ENCODE measurements around the gene AP4E1.
"Not testable (repeated sequence)": the region's sequence is repeated elsewhere in the genome, so short reads cannot be mapped to it uniquely, and the experiment has no call there.

Gene AP4E1

DNA sequence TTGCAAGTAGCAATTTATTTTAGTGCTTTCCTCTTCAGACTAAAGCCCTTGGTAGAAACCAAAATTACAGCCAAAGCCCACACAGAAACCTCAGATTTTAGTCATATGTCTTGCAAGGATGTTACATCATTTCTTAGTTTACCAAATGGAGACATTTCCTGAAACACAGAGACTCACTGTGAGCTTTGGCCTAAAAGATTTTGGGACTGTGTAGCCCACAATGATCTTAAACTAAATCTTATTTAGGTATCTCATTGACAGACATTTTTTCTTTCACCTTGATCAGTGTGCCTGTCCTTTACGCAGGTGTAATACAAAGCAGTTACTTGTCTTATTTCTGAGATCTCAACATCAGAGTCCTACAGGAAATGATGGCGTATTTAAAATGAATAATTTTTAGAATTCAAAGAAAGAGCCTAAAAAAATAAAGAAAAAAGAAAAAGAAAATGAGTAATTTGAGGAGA lies 27.8 kb upstream of the AP4E1 start:
- Mint-ChIP-seq H3K9me3 (no peaks in the 10 kb centered on the region), H3K27me3 (no peaks in the 10 kb centered on the region), H3K27ac (peak overlapping the region; percentile 77), H3K4me1 (ENCODE audit: low read depth) (peaks cover 72% of the 10 kb centered on the region), H3K4me3 (no peak overlapping the region), H3K36me3 (ENCODE audit: low read depth) (no peaks in the 10 kb centered on the region)
- intact Hi-C loops (cut with micrococcal nuclease), result loop anchor here (10.0 kb wide), 1 partner anchor 526 kb away; the partner anchor contains the start of gene GABPB1

DNA sequence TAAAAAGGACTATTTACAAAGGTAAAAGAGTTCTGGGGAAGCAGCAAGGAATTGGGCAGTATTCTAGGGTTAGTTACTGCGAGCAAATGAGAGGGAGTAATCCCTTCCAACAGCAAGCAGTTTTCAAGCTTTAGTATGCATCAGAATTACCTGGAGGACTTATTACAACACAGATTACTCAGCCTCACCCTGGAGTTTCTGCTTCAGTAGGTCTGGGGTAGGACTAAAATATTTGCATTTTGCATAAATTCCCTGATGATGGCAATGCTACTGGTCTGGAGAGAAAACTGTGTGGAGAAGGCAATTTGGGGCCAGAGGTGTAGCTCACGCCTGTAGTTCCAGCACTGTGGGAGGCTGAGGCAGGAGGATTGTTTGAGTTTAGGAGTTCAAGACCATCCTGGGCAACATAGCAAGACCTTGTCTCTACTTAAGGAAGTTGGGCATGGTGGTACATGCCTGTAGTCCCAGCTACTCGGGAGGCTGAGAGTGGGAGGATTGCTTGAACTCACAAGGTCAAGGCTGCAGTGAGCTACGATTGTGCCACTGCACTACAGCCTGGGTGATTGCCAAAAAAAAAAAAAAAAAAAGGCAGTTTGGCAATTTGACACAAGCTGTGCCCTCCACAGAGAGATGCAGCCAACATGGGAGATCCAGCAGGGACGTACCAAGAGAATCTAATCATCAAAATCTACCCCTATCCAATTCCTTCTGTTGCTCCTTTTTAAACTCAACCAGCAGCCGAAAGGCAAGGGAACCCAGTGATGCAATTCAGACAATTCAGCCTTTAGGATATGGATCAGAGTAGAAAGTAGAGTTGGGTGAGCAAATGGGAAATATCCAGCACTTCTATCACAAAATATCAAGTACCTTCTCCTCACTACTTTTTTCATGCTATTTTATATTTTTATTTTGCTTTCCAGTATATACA lies 27.1 kb upstream of the AP4E1 start:
- no peak overlapping the region for H3K4me3 Mint-ChIP-seq
- H3K27ac Mint-ChIP-seq, result peak overlapping the region; percentile 77
- H3K4me1 Mint-ChIP-seq (ENCODE audit: low read depth), result peaks cover 75% of the 10 kb centered on the region

DNA sequence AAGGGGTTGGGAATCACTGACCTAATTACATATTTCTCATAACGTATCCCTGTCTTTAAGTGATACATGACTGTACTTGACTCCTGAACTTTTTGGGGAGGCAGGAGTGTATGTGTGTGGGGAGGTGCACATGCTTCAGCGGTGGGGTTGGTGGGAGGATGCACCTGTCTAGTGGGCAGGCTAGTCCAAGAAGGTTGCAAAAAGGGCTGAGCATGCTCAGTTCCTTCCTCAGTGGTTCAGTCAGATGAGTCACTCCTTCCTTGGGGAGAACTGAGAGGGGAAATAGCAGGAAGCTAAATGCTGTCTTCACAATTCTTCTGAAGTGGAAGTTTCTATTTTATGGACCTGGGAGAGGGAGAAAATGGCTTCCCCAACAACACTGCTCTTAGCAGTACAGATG lies 24.6 kb upstream of the AP4E1 start:
- Mint-ChIP-seq H3K36me3 (ENCODE audit: low read depth) (no peaks in the 10 kb centered on the region), H3K4me3 (no peak overlapping the region), H3K9me3 (no peaks in the 10 kb centered on the region), H3K27me3 (no peaks in the 10 kb centered on the region), H3K4me1 (ENCODE audit: low read depth) (peaks cover 53% of the 10 kb centered on the region), H3K27ac (peak overlapping the region; percentile 95)
- intact Hi-C loops (cut with micrococcal nuclease), result loop anchor here (10.0 kb wide), 1 partner anchor 529 kb away; the partner anchor contains the start of gene GABPB1

More for the DNA sequence above, 27.1 kb upstream of the AP4E1 start:
- intact Hi-C loops (cut with micrococcal nuclease), result loop anchor here (10.0 kb wide), 1 partner anchor 527 kb away; the partner anchor contains the start of gene GABPB1
- Mint-ChIP-seq H3K27me3 (no peaks in the 10 kb centered on the region), H3K9me3 (no peaks in the 10 kb centered on the region), H3K36me3 (ENCODE audit: low read depth) (no peaks in the 10 kb centered on the region)

DNA sequence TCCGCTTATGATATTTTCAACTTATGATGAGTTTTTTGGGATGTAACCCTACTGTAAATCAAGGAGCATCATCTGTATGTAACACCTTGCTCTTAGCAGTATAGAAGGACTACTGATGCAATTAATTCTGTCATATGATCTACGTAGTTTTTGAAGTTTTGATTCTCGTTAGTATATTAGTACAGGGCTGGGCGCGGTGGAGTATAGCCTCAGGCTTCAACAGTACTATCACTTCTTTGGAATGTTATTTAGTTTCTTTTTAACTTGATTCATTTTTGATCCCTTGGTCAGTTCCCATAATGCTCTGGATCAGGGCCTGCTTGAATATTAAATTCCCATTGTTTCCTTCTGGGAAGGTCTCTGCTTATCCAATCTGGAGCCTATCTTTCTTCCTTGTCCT lies 23.9 kb upstream of the AP4E1 start:
- peak overlapping the region; percentile 95 for H3K27ac Mint-ChIP-seq
- H3K36me3 Mint-ChIP-seq (ENCODE audit: low read depth), result no peaks in the 10 kb centered on the region
- H3K27me3 Mint-ChIP-seq, result no peaks in the 10 kb centered on the region
- intact Hi-C loops (cut with micrococcal nuclease), result loop anchor here (10.0 kb wide), 1 partner anchor 530 kb away; the partner anchor contains the start of gene GABPB1
- H3K4me3 Mint-ChIP-seq, result no peak overlapping the region
- H3K4me1 Mint-ChIP-seq (ENCODE audit: low read depth), result peaks cover 46% of the 10 kb centered on the region
- H3K9me3 Mint-ChIP-seq, result no peaks in the 10 kb centered on the region

DNA sequence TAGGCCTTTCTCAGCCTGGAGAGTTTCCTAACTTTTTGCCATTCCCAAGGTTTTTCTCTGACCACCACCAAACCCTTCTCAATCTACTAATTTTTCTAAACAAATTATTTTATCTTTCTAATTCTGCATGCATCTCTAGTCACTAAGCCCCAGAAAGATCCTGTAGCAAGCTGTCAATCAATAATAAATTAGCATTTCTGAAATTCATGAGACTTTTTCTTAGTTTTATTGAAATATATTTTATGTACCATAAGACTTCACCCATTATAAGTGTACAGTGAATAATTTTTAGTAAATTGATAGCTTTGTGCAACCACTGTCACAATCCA lies 22.4 kb upstream of the AP4E1 start:
- Mint-ChIP-seq H3K27me3 (no peaks in the 10 kb centered on the region), H3K27ac (peak overlapping the region; percentile 95), H3K36me3 (ENCODE audit: low read depth) (no peaks in the 10 kb centered on the region), H3K9me3 (peaks cover 12% of the 10 kb centered on the region), H3K4me1 (ENCODE audit: low read depth) (peaks cover 42% of the 10 kb centered on the region), H3K4me3 (no peak overlapping the region)
- intact Hi-C loops (cut with micrococcal nuclease), result loop anchor here (5.0 to 10.0 kb wide), 2 partner anchors 199 to 531 kb away; partner anchors contain the start of genes GABPB1 and TRPM7

DNA sequence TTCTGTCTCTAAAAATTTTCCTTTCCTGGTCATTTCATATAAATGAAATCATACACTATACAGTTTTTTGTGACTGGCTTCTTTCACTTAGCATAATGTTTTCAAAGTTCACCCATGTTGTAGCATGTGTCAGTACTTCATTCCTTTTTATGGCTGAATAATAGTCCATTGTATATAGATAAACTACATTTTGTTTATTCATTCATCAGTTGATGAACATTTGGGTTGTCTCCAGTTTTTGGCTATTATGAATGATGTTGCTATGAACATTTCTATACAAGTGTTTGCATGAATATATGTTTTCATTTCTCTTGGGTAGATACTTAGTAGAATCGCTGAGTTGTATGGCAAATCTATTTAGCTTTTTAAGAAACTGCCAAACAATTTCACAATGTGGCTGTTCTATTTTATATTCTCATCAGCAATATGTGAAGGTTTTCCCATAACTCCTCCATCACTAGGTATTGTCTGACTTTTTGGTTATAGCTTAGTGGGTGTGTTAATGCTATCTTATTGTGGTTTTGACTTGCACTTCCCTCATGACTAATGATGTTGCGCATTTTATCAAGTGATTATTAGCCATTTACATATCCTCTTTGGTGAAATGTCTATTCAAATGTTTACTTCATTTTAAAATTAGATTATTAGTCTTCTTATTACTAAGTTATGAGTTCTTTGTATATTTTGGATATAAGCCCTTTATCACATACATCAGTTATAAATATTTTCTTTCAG lies 21.7 kb upstream of the AP4E1 start:
- Mint-ChIP-seq H3K4me1 (ENCODE audit: low read depth) (peaks cover 36% of the 10 kb centered on the region), H3K36me3 (ENCODE audit: low read depth) (no peaks in the 10 kb centered on the region), H3K27ac (peak overlapping the region; percentile 95), H3K27me3 (no peaks in the 10 kb centered on the region), H3K4me3 (no peak overlapping the region), H3K9me3 (peaks cover 16% of the 10 kb centered on the region)
- intact Hi-C loops (cut with micrococcal nuclease), result loop anchor here (5.0 to 10.0 kb wide), 2 partner anchors 199 to 532 kb away; partner anchors contain the start of genes GABPB1 and TRPM7

DNA sequence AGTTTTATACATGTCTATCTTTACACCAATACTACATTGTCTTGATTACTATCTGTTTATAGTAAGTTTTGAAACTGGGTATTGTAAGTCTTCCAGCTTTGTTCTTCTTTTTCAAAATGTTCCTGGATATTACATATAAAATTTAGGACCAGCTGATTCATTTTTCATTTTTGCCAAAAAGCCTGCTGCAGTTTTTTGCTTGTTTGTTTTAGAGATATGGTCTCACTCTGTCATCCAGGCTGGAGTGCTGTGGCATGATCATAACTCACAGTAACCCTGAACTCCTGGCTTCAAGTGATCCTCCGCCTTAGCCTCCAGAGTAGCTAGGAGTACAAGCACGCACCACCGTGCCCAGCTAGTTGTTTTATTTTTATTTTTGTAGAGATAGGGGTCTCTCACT lies 20.4 kb upstream of the AP4E1 start:
- Mint-ChIP-seq H3K36me3 (ENCODE audit: low read depth) (no peaks in the 10 kb centered on the region), H3K27me3 (no peaks in the 10 kb centered on the region), H3K4me3 (no peak overlapping the region), H3K27ac (peak overlapping the region; percentile 50), H3K9me3 (peaks cover 17% of the 10 kb centered on the region), H3K4me1 (ENCODE audit: low read depth) (peaks cover 29% of the 10 kb centered on the region)
- intact Hi-C loops (cut with micrococcal nuclease), result loop anchor here (5.0 to 10.0 kb wide), 2 partner anchors 201 to 533 kb away; partner anchors contain the start of genes GABPB1 and TRPM7

DNA sequence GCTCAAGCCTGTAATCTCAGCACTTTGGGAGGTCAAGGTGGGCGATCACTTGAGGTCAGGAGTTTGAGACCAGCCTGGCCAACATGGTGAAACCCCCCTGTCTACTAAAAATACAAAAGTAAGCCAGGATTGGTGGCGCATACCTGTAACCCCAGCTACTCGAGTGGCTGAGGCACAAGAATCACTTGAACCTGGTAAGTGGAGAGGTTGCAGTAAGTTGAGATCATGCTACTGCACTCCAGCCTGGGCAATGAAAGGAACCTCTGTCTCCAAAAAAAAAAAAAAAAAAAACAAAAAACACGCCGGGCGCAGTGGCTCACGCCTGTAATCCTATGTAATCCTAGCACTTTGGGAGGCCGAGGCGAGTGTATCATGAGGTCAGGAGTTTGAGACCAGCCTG lies 18.9 kb upstream of the AP4E1 start:
- H3K4me1 Mint-ChIP-seq (ENCODE audit: low read depth), result peaks cover 14% of the 10 kb centered on the region
- H3K4me3 Mint-ChIP-seq, result no peak overlapping the region
- peak overlapping the region; percentile 31 for H3K27ac Mint-ChIP-seq
- H3K27me3 Mint-ChIP-seq, result no peaks in the 10 kb centered on the region
- no peaks in the 10 kb centered on the region for H3K36me3 Mint-ChIP-seq (ENCODE audit: low read depth)
- H3K9me3 Mint-ChIP-seq, result peaks cover 29% of the 10 kb centered on the region
- intact Hi-C loops (cut with micrococcal nuclease), result loop anchor here (5.0 to 10.0 kb wide), 2 partner anchors 202 to 535 kb away; partner anchors contain the start of genes GABPB1 and TRPM7

DNA sequence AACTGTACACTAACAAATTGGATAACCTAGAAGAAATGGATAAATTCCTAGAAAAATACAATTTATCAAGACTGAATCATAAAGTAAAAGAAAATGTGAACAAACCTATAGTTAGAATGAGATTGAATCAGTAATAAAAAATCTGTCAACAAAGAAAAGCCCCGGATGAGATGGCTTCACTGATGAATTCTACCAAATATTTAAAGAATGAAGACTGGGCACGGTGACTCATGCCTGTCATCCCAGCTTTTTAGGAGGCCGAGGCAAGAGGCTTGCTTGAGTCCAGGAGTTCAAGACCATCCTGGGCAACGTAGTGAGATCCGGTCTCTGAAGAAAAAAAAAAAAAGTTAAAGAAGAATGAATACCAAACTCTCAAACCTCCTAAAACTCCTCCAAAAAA lies 17.7 kb upstream of the AP4E1 start:
- Mint-ChIP-seq H3K27me3 (no peaks in the 10 kb centered on the region), H3K4me3 (no peak overlapping the region), H3K27ac (no peak overlapping the region), H3K9me3 (peaks cover 29% of the 10 kb centered on the region), H3K4me1 (ENCODE audit: low read depth) (peaks cover 3% of the 10 kb centered on the region), H3K36me3 (ENCODE audit: low read depth) (no peaks in the 10 kb centered on the region)
- intact Hi-C loops (cut with micrococcal nuclease), result no loop called here

DNA sequence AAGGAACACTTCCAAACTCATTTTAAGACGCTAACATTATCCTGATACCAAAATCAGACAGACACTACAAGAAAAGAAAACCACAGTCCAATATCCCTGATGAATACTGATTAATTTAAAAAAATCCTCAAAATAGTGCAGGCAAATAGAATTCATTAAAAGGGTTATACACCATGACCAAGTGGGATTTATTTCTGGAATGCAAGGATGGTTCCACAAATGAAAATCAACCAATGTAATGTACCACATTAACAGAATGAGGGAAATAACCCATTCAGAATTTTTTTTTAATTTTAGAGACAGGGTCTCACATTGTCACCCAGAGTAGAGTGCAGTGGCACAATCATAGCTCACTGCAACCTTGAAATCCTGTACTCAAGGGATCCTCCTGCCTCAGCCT lies 17.3 kb upstream of the AP4E1 start:
- Mint-ChIP-seq H3K36me3 (ENCODE audit: low read depth) (no peaks in the 10 kb centered on the region), H3K27me3 (no peaks in the 10 kb centered on the region), H3K27ac (no peak overlapping the region), H3K4me1 (ENCODE audit: low read depth) (no peaks in the 10 kb centered on the region), H3K9me3 (peaks cover 29% of the 10 kb centered on the region), H3K4me3 (no peak overlapping the region)
- intact Hi-C loops (cut with micrococcal nuclease), result no loop called here

DNA sequence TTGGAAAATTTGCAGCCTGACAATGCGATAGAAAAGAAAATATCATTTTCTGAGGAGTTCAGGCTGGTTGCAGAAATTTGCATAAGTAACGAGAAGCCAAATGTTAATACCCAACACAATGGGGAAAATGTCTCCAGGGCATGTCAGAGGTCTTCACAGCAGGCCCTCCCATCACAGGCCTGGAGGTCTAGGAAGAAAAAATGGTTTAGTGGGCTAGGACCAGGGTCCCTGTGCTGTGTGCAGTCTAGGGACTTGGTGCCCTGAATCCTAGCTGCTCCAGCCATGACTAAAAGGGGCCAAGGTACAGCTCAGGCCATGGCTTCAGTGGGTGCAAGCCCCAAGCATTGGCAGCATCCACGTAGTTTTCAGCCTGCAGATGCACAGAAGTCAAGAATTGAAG lies 14.5 kb upstream of the AP4E1 start:
- peaks cover 29% of the 10 kb centered on the region for H3K9me3 Mint-ChIP-seq
- intact Hi-C loops (cut with micrococcal nuclease), result no loop called here

DNA sequence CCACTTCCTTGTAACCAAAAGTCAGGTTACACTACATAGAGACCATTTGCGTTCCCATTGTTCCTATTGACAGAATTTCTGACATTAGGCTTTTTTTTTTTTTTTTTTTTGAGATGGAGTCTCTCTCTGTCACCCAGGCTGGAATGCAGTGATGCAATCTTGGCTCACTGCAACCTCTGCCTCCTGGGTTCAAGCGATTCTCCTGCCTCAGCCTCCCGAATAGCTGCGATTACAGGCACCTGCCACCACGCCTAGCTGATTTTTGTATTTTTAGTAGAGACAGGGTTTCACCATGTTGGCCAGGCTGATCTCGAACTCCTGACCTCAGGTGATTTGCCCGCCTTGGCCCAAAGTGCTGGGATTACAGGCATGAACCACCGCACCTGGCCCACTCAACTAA lies 7.1 kb upstream of the AP4E1 start:
- H3K4me3 Mint-ChIP-seq; H3K27me3 Mint-ChIP-seq; H3K27ac Mint-ChIP-seq; H3K36me3 Mint-ChIP-seq (ENCODE audit: low read depth); H3K9me3 Mint-ChIP-seq; H3K4me1 Mint-ChIP-seq (ENCODE audit: low read depth); intact Hi-C loops (cut with micrococcal nuclease): not testable (repeated sequence)

More for the DNA sequence above, 14.5 kb upstream of the AP4E1 start:
- H3K27me3 Mint-ChIP-seq, result no peaks in the 10 kb centered on the region
- H3K4me3 Mint-ChIP-seq, result no peak overlapping the region
- no peaks in the 10 kb centered on the region for H3K4me1 Mint-ChIP-seq (ENCODE audit: low read depth)
- H3K36me3 Mint-ChIP-seq (ENCODE audit: low read depth), result no peaks in the 10 kb centered on the region
- H3K27ac Mint-ChIP-seq, result no peak overlapping the region

DNA sequence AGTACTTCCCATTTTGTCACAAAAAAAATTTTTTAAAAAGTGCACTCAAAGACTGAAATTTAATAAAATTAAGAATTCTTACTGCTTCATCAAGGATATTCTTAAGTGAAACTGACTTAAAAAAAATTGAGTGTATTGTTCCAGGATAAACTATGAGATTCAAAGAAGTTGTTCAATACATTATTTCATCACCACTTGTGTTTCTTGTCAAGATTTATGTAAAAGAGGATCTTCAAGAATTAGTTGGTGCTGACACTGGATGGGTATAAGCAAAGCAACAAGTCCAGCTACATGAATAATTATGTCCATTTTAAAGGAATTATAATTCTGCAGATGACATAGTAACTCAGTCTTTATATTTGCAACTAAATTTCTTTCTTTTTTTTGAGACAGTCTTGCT lies 4.3 kb upstream of the AP4E1 start:
- peaks cover 5% of the 10 kb centered on the region for H3K4me1 Mint-ChIP-seq (ENCODE audit: low read depth)
- H3K36me3 Mint-ChIP-seq (ENCODE audit: low read depth), result peaks cover 8% of the 10 kb centered on the region
- intact Hi-C loops (cut with micrococcal nuclease), result no loop called here
- no peaks in the 10 kb centered on the region for H3K27me3 Mint-ChIP-seq
- no peak overlapping the region for H3K27ac Mint-ChIP-seq
- H3K4me3 Mint-ChIP-seq, result no peak overlapping the region
- no peaks in the 10 kb centered on the region for H3K9me3 Mint-ChIP-seq

DNA sequence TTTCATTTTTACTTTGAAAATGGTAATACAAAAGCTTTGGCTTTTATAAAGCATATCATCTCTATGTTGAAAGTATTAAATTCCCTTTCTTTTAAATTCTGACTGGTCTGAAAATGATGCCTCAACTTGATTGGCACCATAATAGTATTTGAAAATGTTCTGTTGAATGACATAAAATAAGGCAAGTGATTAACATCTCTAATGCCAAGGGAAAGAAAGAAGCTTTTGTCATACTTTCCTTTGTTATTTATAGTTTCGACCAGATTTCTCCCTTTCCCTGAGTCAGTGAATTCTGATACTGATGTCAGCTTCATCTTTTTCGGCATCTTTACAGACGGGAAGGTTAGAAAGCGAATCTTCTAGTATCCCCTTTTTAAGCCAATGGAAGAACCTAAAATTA lies 3.4 kb upstream of the AP4E1 start:
- intact Hi-C loops (cut with micrococcal nuclease), result loop anchor here (5.0 kb wide), 1 partner anchor 148 kb away; no protein-coding TSS in a partner anchor
- Mint-ChIP-seq H3K36me3 (ENCODE audit: low read depth) (peaks cover 8% of the 10 kb centered on the region), H3K9me3 (no peaks in the 10 kb centered on the region), H3K4me1 (ENCODE audit: low read depth) (peaks cover 6% of the 10 kb centered on the region), H3K27ac (no peak overlapping the region), H3K27me3 (no peaks in the 10 kb centered on the region), H3K4me3 (no peak overlapping the region)

All from dendritic cell treated with granulocyte-macrophage colony-stimulating factor and Interleukin-4, amounts not matched to agents 40 ng/mL and 50 ng/mL, for 4 days (primary cell).